Measurements from ENCODE around the gene LPCAT1.
A peak's percentile ranks its signal among the peaks of the same experiment; 100 is the strongest.
"Not testable (repeated sequence)": the region's sequence is repeated elsewhere in the genome, so short reads cannot be mapped to it uniquely, and the experiment has no call there.

LPCAT1 gene

GRCh38 chr5:1524481-1524798 is 680 bp upstream of the LPCAT1 start:
- TF ChIP-seq POLR2A (IDR thresholded peaks at IDR 0.05; ENCODE audit: low read length) (no peak), GATA1 (IDR thresholded peaks at IDR 0.05; ENCODE audit: low read depth, low read length) (no peak)
- no peak for DNase-seq

- DNase-seq = no peak
- no peak for TF ChIP-seq GATA1 (IDR thresholded peaks at IDR 0.05; ENCODE audit: low read depth, low read length)
- no peak for TF ChIP-seq POLR2A (IDR thresholded peaks at IDR 0.05; ENCODE audit: low read length)
These were observed 324 bp downstream of the LPCAT1 start for GRCh38 chr5:1523480-1523792.

GRCh38 chr5:1522601-1523479 is 920 bp downstream of the LPCAT1 start:
- peak in 1 of 2 experiments; percentile 12 for DNase-seq
- TF ChIP-seq POLR2A (IDR thresholded peaks at IDR 0.05; ENCODE audit: low read length) = no peak
- TF ChIP-seq GATA1 (IDR thresholded peaks at IDR 0.05; ENCODE audit: low read depth, low read length) = no peak

DNA sequence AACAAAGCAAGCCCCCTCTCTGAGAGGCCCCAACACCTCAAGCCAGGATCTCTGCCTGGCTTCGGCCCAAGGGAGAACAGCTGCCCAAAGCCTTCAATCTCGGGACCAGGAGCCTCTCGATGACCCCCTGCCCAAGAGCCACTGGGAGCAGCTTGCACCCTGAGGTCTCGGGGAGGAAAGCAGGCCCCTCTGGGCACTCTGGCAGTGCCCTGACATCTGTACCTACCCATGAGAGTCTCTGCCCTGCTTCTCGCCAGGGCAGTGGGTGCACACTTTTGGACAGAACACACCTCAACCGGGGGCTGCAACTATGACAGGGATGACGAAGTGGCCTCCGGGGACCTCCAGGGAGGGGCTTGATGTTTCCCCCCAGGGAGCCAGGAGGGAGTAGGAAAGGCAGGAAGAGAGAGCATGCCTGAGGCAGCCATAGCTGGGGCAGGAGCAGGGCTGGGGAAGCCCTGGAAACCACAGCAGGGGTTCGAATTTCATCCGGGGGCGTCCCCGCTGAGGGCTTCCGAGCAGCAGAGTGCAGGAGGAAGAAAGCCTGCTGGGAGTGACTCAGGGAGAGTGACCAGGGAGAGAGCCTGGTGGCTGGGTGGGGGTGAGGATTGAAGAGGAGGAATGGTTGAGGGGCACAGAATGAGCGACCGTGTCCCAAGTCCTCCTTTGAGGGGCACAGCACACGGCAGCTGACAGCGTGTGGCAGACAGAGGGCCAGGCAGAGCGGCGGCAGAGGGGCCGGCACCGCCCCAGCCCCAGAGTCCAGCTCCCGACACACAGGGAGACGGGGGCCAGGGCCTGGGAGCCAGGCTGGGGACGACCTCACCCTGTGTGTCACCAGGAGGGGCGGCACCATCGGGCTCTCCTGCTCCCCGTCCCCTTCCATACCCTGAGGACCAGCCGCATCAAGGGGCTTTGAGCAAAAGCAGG is 1.8 kb downstream of the LPCAT1 start:
- DNase-seq = no peak
- TF ChIP-seq POLR2A (IDR thresholded peaks at IDR 0.05; ENCODE audit: low read length) (no peak), GATA1 (IDR thresholded peaks at IDR 0.05; ENCODE audit: low read depth, low read length) (no peak)

GRCh38 chr5:1520791-1521453 is 2.8 kb downstream of the LPCAT1 start:
- DNase-seq = no peak

GRCh38 chr5:1519631-1520210 is 4.0 kb downstream of the LPCAT1 start:
- no peak for DNase-seq
- no peak for TF ChIP-seq GATA1 (IDR thresholded peaks at IDR 0.05; ENCODE audit: low read depth, low read length)
- no peak for TF ChIP-seq POLR2A (IDR thresholded peaks at IDR 0.05; ENCODE audit: low read length)

More at GRCh38 chr5:1520791-1521453, 2.8 kb downstream of the LPCAT1 start:
- TF ChIP-seq POLR2A (IDR thresholded peaks at IDR 0.05; ENCODE audit: low read length) = no peak
- no peak for TF ChIP-seq GATA1 (IDR thresholded peaks at IDR 0.05; ENCODE audit: low read depth, low read length)

- DNase-seq = no peak
- no peak for TF ChIP-seq POLR2A (IDR thresholded peaks at IDR 0.05; ENCODE audit: low read length)
- TF ChIP-seq GATA1 (IDR thresholded peaks at IDR 0.05; ENCODE audit: low read depth, low read length) = no peak
These were observed 5.9 kb downstream of the LPCAT1 start for GRCh38 chr5:1517838-1518237.

- no peak for DNase-seq
- no peak for TF ChIP-seq GATA1 (IDR thresholded peaks at IDR 0.05; ENCODE audit: low read depth, low read length)
- no peak for TF ChIP-seq POLR2A (IDR thresholded peaks at IDR 0.05; ENCODE audit: low read length)
These were observed 6.9 kb downstream of the LPCAT1 start for GRCh38 chr5:1516615-1517601.

DNA sequence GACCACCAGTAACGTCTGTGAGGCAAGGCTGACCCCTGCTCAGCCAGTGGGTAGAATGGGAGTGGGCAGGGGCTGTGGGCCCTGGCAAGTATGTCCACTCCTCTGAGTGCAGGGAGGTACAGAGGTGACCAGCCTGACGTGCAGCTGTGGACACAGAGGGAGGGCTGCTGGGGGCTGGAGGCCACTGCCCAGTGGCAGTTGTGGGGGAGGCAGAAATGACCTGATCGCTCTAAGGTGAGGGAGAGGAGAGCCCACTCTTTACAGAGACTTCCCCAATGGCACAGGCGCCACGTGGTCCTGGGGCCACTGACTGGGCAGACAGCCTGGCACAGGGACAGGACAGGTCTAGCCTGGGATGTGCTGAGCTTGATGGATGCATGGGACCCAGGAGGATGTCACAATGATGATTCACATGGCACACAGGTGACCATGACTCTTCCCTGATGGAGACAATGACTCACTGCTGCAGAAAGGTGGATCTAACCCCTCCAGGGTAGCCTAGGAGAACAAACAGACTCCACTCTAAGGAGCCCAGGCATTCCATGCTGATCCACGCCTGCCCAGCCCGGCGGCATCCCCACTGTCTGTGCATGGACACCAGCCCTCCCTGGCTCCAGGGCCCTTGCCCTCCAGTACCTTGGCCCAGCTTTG is 7.7 kb downstream of the LPCAT1 start:
- TF ChIP-seq GATA1 (IDR thresholded peaks at IDR 0.05; ENCODE audit: low read depth, low read length) (no peak), POLR2A (IDR thresholded peaks at IDR 0.05; ENCODE audit: low read length) (no peak)
- no peak for DNase-seq

- TF ChIP-seq GATA1 (IDR thresholded peaks at IDR 0.05; ENCODE audit: low read depth, low read length) = no peak
- no peak for TF ChIP-seq POLR2A (IDR thresholded peaks at IDR 0.05; ENCODE audit: low read length)
- no peak for DNase-seq
These were observed 8.3 kb downstream of the LPCAT1 start for GRCh38 chr5:1515311-1515920.

DNA sequence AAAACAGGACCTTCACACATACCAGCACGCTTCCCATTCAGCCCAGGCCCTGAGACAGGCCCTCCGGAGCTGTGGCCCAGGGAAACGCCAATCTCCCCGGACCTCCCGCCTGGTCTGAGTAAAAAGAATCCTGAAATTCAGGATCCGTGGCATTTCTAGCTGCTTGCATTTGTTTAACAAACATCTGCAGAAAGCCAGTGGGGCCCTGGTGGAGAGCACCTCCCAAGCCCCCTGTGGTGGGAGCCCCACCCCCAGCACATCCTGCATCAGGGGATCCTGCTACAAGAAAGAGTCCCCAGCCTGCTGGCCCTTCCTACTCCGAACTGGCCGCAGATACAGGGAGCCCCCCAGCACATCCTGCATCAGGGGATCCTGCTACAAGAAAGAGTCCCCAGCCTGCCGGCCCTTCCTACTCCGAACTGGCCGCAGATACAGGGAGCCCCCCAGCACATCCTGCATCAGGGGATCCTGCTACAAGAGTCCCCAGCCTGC is 8.9 kb downstream of the LPCAT1 start:
- DNase-seq = not testable (repeated sequence)
